GM04504 (cell line): ENCODE results near the gene THAP9.
A peak's percentile ranks its signal among the peaks of the same experiment; 100 is the strongest.
"Not testable (repeated sequence)": the region's sequence is repeated elsewhere in the genome, so short reads cannot be mapped to it uniquely, and the experiment has no call there.

Source experiments
- DNase-seq: peaks from one replicate; pipeline ENCODE4 v3.0.0-alpha.2; 2012; ENCODE audit warnings: low read depth

Gene THAP9, protein sequence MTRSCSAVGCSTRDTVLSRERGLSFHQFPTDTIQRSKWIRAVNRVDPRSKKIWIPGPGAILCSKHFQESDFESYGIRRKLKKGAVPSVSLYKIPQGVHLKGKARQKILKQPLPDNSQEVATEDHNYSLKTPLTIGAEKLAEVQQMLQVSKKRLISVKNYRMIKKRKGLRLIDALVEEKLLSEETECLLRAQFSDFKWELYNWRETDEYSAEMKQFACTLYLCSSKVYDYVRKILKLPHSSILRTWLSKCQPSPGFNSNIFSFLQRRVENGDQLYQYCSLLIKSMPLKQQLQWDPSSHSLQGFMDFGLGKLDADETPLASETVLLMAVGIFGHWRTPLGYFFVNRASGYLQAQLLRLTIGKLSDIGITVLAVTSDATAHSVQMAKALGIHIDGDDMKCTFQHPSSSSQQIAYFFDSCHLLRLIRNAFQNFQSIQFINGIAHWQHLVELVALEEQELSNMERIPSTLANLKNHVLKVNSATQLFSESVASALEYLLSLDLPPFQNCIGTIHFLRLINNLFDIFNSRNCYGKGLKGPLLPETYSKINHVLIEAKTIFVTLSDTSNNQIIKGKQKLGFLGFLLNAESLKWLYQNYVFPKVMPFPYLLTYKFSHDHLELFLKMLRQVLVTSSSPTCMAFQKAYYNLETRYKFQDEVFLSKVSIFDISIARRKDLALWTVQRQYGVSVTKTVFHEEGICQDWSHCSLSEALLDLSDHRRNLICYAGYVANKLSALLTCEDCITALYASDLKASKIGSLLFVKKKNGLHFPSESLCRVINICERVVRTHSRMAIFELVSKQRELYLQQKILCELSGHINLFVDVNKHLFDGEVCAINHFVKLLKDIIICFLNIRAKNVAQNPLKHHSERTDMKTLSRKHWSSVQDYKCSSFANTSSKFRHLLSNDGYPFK

DNA sequence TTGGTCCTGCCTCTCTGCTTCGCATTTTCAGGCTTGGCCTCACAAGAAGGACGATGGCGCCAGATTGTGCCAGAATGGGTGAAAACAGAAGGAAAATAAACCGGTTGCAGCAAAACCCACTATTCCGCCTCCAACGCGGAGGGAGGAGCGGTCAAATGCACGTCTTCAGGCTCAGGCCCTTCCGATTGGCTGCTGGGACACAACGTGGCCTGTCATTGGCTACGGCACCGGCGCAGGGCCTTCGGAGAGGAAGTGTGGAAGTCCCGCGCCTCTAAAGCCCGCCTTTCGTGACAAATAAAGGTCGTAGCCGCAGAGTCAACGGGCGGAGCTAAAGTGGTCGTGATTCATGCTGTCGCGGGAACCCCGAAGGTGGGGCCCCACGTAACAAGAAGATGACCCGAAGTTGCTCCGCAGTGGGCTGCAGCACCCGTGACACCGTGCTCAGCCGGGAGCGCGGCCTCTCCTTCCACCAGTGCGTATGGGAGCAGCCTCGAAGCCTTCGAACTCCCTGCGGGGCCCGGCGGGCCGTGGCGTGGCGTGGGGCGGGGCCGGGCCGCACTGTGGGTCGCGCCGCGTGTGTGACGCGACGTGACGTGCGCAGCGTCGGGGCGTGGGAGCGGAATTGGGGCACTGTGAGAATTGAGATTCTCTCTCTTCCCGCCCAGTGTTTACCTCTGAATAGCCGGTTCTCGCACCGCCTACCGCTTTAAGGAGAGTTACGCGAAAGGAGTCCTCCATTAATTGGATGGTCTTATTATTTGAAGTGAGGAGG lies at the start of gene THAP9:
Gene THAP9, plus strand, starts transcription at position 325 of the 772 bp plus-strand sequence. Its CDS starts 68 bp downstream, at position 393.
- peak; percentile 99 for DNase-seq

DNA sequence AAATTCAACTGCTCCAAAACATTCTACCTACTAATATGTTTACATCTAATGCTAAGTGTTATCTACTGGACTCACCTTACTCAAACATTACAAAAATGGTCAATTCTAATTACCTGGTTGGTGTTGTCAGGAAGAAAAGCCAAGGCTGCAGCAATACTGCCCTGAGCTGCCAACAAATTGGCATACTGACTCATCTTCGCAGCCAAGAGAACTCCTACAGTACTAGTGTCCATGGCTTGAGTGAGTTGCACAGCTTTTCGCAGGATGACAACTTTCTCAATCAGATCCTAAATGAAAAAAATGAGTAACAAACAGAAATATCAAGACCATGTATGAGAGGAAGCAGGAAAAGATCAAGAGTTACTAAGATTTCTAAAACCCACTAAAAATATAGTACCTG lies 49.2 kb upstream of the THAP9 start:
- DNase-seq, result no peak

DNA sequence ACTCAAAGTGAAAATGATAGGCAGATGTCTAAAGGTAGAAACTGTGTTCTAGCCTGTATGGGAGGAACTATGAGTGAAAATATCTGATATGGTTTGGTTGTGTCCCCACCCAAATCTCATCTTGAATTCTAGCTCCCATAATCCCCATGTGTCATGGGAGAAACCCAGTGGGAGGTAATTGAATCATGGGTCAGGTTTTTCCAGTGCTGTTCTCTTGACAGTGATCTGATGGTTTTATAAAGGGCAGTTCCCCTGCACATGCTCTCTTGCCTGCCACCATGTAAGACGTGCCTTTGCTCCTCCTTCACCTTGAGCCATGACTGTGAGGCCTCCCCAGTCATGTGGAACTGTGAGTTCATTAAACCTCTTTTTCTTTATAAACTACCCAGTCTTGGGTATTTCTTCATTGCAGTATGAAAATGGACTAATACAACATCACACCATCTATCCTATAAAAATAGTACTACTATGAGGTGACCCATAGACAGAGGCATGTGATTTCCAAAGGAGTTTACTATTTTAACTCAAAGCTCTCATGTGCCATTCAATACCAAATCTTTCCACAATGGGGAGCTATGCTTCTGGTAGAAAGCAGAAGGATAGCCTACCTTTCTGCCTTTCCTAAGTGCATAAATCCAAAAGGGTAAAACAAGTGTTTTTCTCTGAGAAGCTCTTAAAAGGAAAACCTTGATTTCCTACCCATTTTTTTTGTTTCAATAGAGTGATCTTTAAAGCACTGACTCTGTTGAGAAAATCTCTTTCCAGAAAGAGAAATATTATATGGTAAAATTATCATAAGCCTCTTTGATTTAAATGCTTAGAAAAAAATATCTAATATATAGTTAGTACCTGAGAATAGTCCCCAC lies 48.4 kb upstream of the THAP9 start:
- DNase-seq, result peak; percentile 7

DNA sequence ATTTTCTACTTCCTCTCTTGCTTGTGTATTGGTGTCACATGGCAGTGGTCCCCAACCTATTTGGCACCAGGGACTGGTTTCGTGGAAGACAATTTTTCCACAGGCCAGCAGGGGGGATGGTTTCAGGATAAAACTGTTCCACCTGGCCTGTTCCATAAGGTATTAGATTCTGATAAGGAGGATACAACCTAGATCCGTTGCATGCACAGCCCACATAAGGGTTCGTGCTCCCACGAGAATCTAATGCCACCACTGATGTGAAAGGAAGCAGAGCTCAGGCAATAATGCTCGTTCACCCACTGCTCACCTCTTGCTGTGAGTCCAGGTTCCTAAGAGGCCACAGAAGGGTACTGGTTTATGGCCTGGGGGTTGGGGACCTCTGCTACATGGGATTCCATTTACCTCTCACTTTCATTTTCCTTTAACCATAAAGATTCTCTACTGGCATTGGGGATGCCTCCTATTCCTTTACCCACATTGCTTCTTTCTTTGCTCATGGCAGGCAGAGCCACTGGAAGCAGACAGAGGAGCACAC lies 47.7 kb upstream of the THAP9 start:
- DNase-seq, result no peak

DNA sequence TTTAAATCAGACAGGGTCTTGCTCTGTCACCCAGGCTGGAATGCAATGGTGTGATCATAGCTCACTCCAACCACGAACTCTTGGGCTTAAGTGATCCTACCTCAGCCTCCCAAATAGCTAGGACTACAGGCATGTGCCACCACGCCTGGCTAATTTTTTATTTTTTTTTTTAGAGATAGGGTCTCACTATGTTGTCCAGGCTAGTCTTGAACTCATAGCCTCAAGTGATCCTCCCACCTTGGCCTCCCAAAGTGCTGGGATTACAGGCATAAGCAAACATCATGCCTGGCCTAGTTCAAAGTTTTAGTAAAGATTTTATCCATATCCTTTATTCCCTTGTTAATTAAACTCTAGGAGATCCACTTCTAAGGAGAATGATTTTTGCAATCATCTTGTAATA lies 40.0 kb upstream of the THAP9 start:
- DNase-seq, result not testable (repeated sequence)

DNA sequence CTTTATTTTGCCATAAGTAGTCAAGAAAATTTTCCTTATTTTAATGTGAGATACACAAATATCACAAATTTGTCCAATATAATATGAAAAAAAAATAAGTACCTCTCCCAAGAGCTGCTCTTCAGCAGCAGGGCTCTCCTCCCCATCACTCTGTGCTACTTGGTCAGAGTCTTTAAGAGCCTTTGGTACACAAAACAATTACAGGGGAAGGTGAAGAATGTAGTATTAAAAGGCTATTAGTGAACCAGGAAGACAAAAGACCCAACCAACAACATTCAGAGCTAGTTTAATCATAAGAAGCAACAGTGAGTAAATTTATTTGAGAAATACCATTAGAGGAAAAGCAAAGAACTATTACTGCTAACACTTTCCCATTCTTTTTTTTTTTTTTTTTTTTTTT lies 39.0 kb upstream of the THAP9 start:
- no peak for DNase-seq

DNA sequence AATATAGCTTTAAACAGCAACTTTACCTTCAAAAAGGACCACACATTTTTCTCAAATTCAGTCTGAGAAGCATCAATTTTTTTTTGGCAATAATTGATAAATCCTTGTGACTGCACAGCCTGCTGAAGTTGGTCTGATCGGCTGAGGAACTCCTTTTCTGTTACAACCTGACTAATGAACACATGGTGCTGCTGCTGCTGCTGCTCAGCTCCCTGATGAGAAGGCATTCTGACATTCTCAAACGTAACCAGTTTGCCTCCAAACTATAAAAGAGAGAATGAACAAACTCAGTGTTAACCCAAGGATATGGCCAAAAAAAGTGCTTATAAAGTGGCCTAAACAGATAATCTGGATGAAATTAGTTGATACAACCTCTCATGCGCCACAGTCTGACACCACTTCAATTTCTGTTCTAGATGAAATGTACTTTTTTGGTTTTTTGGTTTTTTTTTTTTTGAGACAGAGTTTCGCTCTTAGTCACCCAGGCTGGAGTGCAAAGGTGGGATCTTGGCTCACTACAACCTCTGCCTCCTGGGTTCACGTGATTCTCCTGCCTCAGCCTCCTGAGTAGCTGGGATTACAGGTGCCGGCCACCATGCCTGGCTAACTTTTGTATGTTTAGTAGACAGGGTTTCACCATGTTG lies 36.1 kb upstream of the THAP9 start:
- DNase-seq, result no peak

DNA sequence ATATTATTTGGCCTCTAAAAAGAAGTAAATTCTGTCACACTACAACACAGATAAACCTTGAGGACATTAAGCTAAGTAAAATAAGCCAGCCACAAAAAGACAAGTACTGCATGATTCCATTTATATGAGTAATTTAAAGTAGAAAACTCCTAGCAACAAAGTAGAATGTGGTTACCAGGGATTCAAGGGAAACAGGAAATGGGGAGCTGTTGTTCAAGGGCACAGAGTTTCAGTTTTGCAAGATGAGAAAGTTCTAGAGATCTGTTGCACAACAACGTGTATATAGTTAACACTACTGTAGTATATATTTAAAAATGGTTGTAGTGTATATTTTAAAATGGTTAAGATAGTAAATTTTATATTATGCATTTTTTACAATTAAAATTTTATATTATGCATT lies 34.9 kb upstream of the THAP9 start:
- peak; percentile 68 for DNase-seq

DNA sequence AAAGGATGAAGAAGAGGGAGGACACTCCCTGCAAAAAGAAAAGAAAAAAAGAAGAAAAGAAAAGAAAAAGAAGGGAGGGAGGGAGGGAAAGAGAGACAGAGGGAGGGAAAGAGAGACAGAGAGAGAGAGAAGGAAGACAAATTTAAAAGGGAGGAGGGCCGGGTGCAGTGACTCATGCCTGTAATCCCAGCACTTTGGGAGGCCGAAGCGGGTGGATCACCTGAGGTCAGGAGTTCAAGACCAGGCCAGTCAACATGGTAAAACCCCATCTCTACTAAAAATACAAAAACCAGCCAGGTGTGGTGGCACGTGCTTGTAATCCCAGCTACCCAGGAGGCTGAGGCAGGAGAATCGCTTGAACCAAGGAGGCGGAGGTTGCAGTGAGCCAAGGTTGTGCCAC lies 34.5 kb upstream of the THAP9 start:
- DNase-seq, result not testable (repeated sequence)

DNA sequence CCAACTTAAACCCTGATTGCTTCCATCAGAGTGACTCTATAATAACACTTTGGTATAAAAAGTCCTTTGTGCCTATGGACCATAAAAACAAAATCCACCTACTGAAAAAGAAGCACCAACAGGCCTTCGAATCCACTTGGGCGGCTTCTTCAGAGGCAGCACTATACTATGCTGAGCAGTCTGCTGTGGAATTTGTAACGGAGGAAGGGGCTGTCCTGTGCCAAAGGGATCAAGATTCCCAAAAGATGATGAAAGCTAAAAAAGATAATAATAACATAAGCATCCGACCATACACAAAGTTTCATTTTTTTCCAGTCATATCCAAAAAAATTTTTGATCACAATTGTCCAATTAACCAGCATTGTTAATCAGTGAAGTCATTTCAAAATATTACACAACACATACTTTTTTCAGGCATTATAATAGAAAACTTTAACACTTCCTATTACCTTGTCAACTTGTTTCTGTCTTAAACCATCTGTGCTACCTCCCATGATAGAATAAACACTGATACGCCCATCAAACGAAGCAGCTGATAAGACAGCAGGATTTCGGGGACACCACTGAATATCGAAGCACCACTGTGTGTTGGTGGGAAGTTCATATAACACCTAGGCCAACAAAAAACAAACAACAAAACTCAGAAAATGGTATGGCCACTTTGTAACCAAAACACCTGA lies 33.7 kb upstream of the THAP9 start:
- no peak for DNase-seq

DNA sequence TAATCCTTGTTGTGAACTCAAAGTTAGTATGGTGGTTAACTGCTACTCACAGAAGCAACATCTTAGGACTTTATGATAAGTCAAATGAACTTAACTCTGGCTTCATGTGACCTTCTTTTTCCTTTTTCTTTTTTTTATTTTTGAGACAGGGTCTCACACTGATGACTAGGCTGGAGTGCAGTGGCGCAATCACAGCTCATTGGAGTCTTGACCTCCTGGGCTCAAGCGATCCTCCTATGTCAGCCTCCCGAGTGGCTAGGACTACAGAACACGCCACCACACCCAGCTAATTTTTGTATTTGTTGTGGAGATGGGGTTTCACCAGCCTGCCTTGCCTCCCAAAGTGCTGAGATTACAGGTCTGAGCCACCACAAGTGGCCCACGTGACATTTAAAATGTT lies 32.0 kb upstream of the THAP9 start:
- no peak for DNase-seq

DNA sequence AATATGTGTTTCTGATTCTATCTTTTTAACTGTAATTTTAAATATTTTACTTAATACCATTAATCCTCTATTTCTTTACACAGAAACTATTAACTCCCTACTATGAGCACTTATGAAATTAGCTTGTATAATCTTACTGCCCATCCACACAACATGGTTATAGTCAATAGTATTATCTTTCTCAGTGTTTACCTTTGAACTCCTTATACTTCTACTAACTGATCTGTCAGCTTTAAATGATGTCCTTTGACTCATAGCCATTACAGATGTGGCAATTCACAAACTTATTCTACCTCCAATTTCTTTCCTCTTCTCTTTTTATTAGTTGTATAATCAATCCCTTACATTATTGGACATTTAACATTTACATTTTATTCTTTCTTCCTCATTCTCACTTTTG lies 15.1 kb upstream of the THAP9 start:
- no peak for DNase-seq

DNA sequence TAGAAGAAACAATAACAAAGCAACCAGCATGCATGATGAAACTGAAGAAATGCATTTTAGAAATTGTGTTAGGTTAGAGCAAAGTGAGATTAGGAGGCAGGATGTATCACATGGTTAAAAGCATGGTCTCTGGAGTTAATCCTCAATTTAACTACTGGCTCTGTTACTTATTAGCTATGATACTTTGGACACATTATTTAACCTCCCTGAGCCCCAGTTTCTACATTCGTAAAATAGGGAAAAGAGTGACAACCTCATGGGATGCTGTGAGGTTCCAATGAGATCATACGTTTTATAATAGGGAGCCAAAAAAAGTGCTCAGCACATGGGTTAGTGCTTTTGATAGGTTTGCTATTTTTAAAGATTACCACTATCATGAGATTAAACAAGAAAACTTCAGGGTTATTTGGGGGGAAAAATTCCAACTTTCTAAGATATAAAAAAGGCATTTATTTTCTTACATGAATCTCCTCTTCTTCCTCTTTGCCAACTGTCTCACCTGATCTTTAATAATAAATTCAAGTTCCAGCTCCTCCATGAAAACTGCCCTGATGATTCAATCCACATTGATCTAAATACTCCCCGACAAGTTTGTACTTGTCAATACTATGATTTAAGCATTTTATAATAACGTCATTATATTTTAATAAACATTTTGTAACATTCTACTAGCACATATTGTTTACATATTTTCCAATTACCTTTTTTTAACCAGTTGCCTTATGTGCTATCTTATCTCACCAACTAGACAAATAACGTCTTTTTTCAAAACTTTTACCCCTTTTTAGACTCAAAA lies 14.2 kb upstream of the THAP9 start:
- DNase-seq, result no peak

DNA sequence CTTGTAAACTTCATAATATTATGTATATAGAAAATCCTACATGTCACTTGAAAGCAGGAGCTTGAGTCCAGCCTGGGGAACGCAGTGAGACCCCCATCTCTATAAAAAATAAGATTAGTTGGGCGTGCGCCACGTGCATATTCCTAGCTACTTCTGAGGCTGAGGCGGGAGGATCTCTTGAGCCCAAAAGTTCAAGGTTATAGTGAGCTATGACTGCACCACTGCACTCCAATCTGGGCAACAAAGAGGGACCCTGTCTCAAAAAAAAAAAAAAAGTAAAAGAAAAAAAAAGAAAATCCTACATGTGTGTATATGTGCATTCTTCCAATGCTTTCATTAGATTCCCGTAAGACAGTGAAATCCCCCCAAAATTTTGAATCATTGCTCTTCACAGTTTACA lies 11.2 kb upstream of the THAP9 start:
- DNase-seq, result no peak

DNA sequence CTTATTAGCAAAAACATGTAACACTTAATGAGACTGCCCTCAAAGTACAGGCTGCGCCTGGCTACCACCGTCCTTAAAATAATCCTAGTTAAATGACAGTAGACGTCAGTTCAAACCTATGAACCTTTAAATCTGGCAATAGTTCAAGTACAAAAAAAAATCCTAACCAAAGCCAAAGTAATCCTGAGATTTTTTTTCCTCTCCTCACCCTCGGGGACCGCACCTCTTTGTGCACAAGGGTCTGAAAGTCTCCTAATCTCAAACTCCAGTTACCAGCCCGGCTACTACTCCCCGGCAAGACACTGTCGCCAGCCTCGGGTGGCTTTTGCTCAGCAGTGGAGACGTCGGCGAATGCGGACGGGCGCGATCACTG lies 10.0 kb upstream of the THAP9 start:
- DNase-seq, result no peak

DNA sequence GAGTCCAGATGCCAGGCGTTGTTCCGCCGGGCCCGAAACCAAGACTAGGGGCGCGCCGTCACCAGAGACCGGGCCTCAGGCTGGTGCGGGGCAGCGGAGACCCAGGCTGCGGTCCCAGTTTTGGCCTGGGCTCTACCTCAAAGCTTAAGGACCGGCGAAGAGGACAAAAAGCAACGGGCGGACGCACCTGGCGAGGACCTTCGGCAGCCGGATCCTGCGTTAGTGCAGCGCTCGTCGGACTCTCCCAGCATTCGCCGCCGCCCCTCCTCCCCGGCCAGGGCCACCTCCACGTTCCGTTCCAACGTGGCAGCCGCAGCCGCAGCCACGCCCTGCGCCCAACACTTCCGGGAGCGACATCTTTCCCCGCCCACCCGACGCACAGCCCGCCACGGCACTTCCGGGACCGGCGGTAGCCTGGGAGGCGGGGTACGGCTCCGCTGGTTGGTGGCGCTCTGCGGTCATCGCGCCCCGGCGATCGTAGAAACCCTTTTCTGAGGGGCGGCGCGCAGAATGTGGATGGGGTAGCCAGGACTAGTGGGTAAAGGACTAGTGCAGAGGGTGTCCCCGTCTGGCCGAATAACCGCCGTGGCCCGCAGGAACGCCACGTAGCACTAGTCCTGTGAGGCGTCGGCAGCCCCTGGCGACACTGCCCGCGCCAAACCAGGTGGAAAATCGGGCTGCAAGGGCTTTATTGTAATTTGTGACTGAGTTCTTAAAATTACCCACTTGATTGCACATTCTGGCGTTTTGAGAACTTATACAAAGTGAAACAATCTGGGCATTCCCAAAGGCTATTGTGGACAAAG lies 9.4 kb upstream of the THAP9 start, which contains the start of gene SEC31A:
Gene SEC31A, minus strand, starts transcription at position 253 of the 806 bp plus-strand sequence. CDS start 9,217 bp downstream, outside the sequence.
- peak; percentile 90 for DNase-seq

DNA sequence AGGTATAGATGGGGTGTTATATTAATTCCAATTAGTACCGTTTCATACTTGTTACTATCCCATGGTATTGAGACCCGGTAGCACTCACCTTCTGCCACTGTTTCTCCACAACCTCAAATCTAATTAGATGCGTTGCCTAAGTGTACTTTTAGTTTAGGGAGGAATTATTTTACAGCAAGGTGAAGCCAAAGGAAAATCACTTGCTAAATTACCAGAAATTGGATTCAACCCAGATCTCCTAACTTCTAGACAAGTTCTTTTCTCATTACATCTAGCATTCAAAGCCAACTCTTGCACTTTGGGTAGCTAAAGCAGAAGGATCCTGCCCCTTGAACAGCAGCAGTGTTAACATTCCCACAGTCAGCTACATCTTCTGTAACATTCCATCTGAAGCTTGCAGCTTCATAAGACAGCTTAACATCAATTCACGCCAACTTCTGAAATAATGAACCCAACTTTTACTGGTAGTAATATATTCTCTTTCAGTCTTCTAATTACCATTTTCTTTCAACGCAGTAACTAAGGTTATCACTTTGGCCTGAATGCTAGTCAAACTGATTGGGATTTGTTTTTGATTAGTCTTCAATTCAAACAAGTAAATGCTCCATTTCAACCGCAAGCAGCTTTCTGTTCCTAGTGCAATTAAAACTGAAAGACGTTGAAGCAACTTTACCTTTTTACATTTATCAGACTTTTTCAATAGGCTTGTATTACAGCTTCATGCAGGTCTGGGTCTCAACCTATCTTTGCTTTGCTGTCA lies 8.6 kb upstream of the THAP9 start:
- DNase-seq, result no peak

DNA sequence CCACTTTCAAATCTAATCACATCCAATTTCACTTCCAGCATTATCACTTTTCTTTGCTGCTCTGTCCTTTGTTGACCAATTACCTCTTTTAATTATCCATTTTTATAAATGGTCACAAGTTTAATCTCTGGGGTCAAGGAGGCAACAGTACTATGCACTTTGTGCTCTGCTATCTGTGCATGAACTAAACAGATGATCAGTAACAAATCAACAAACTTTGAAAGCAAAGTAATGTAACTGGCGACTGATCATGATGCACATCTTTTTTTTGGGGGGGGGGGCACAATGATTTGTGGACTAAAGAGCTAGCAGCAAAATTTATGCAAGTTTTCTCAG lies 8.1 kb upstream of the THAP9 start:
- no peak for DNase-seq
